HG03378 (cell line): ENCODE results near the gene SLC14A1.

Experiments
- ATAC-seq: cut with Tn5 transposase; IDR thresholded peaks from one replicate; pipeline ENCODE4 v1.9.1; 2021; ENCODE audit warnings: mild to moderate bottlenecking, moderate library complexity; ENCODE audit not compliant: unreplicated experiment

The SLC14A1 gene

DNA sequence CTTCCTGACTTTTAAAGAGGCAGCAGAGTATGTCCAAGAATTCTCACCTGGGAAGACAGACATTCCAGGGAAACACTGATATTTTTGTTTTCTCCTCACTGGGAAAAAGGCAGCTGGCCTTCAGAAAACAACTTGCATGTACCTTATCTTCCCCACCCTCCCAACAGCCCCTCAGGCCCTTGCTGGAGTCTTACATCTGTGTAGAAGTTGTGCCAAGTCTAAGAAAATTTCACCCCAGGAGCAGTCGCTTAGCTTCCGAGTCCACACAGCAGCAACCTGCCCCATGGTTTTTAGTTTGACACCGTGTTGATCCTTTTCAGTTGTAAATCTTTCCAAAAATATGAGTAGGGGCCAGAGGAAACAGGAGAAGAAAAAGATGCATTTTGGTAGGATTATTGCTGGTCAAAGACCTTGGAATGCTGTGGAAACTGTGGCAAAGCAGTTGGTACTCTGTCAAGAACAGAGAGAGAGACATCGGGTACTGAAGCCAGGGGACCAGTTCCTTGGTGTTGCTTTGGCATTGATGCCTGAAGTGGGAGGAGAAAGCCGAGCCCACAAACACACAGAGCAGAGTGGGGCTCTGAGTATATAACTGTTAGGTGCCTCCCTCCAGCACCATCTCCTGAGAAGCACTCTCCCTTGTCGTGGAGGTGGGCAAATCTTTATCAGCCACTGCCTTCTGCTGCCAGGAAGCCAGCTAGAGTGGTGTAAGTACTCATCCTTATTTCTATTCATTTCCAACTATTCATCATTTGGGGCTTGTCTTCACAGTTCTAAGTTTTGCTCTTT, at the start of gene SLC14A1:
Gene SLC14A1, plus strand, starts transcription at position 615 of the 789 bp plus-strand sequence. CDS start 6,140 bp downstream, outside the sequence.
- no peak for ATAC-seq

DNA sequence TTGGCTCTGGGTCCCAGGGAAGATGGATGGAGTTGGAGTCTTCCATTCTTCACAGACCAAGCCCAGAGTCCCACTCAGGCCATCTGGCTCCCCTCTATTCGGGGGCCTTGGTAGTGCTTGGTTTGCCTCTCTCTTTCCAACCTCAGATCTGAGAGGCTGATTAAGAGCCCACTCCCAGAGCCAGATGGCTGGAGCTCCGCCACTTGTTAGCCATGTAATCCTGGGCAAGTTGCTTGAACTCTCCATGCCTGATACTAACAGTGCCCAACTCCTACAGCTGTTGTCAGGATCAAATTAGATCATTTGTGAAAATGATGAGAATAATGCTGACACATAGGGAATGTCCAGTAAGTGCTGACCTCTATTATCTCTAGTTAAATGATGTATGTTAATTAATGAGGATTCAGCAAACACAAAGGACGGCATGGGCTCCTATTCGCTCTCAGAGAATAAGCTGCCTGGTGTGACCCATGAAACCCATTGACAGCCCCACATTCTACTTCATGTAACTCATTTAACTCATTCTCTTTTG, 46.6 kb upstream of the SLC14A1 start:
- ATAC-seq: no peak

DNA sequence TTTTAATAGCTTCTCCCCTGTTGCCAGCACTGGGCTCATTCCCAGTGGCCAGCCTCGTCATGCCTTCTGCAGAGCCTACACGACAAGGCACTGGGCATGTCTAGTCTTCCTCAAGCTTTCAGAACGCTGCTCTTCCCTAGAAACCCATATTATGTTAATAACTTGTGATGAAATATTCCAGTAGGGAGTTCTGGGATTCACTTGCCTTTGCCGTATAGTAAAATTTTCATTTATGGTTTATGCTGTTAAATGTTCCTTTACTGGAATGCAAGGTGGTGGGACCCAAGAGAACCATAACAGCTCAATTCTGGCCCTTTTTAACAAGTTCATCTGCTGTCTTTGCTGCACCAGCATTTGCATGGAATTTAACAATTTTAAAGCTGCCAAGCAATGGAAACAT, 45.5 kb upstream of the SLC14A1 start:
- no peak for ATAC-seq

DNA sequence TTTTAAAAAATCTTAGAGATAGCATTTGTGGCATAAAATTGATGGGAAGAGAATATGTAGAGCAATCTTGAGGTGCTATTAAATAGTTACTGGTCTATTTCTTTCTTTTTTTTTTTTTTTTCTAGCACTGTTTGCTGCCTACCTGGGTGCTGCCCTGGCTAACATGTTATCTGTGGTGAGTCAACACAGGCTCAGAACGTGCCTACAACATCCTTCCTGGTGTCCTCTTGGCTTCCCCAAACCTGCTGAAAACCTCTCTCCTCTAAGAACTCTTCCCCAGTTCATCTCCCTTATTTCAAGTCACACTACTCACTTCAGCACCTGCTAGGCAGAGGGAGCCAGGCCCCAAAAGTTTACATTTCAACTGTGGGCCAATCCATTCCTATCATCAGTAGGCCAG, 45.1 kb upstream of the SLC14A1 start:
- no peak for ATAC-seq

DNA sequence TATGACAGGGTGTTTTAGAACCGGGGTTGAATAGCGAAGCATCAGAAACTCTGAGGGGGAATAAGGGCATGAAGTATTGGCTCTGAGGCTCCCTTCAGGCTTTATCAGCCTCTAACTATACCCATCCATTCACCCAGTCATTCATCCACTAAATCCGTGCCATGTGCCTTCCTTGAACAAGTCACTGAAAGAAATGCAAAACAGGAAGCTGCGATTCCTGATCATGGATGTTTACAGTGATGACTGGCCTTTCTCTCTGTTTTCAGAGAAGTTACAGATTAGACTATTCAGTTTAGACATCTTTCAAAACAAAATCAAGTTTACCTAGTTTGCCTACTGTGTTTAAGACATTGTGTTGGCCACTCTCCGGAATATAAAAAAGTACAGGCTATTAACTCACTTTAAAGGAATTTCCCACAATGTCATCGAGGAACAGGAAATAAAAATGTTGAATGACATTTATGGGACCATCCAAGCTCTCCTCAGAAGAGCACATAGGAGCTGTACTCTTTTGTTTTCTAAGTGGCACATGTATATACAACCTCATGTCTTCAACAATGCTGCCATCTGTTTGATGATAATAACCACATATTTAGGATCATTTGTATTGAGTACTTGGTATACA, 43.8 kb upstream of the SLC14A1 start:
- ATAC-seq: no peak

DNA sequence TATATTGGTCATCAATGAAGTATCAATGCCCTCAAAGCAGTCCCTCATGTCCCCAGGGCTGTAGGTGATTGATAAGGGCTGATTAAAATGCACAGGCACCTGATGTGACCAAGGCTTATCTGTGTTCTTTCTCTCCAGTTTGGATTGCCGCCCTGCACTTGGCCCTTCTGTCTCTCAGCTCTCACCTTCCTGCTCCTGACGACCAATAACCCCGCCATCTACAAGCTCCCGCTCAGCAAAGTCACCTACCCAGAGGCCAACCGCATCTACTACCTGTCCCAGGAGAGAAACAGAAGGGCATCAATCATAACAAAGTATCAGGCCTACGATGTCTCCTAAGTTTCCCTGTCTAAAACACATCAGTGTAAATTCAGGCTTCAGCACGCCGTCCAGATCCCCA, 41.8 kb upstream of the SLC14A1 start:
- ATAC-seq: no peak

- ATAC-seq: no peak
These were observed 39.5 kb upstream of the SLC14A1 start for GRCh38 chr18:45684341-45685115.

DNA sequence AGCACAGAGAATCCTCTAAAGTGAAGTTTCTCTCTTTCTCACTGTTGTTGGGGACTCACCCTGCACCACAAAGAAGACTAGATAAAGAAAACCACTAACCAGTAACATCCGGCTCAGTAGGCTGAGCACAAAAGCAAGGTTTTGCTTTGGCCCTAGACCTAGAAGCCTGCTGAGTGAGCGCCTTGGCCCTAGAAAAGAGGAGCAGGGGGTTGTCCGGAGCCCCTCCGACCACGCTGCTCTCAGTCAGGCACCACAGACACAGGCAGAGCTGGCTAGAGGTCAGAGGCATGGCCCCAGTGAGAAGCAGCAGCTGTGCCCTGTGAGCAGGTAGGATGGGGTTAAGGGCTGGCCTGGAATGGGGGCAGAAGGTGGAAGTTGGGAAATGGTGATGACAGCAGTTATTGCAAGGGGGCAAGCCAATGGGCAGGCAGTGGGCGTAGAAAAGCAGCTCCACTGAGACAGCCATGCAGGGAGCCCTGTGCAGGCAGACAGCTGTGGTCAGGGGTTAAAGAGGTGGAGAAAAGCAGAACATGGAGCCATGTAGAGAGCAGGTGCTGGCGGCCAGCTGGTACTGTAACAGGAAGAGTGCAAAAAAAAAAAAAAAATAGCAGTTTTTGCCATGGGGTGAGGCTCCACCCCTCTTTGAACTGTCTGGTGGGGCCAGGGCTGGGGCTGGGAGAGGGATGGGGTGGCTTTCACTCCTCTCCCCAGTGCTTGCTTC, 36.9 kb upstream of the SLC14A1 start:
- peak; percentile 90 for ATAC-seq

DNA sequence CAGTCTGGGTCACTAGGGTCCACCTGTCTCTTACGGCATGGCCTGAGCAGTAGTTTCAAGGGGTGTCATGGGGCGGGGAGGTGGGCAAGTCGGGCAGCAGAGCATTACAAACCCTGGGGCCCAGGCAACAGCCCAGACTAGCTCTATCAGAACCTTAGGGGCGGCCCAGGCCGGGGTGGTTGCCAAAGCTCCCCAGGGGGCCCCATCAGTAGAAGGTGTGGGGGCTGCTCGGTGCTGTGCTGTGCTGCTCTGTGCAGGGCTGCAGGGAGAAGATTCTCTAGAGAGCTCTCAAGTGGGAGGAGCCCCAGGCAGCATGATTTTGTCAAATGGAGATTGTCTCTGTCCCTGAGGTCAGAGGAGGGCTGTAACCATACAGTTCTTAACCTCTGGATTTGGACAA, 36.4 kb upstream of the SLC14A1 start:
- peak; percentile 42 for ATAC-seq

GRCh38 chr18:45688113-45688512, 35.9 kb upstream of the SLC14A1 start:
- ATAC-seq: no peak

DNA sequence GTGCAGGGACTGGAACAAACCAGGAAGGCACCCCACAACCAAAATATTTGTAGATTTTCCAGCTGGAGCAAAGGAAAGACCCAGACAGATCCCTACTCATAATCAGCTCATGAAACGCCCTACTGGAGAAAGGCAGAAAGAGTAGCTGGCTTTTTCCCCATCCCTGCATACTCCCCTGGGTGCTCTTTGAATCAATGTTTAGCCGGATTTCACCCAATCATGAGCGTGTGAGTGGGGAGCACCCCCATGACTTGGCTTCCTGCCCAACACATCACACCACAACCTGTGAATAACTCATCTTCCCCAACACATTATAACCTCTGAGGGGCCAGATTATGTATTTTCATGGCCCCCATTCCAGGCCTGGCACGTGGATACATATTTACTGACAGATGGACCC, 35.1 kb upstream of the SLC14A1 start:
- ATAC-seq: peak; percentile 30

DNA sequence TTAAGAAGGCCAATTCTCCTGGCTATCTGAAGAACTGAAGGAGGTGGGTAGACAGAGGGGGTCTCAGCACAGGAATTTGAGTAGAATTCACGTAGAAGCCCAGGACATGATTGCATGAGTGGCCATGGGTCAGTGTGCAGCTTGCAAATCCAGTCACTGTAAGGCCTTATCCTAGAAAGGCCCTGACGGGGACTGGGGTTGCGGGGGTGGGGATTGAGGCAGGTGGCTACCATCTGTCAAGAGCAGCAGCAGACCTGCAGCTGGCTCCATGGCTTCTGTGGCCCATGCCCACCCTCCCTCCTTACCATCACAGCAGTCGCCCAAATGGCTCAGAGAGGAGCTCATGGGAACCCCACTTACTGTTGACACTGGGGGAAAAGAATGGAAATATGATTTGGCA, 34.6 kb upstream of the SLC14A1 start:
- ATAC-seq: no peak

DNA sequence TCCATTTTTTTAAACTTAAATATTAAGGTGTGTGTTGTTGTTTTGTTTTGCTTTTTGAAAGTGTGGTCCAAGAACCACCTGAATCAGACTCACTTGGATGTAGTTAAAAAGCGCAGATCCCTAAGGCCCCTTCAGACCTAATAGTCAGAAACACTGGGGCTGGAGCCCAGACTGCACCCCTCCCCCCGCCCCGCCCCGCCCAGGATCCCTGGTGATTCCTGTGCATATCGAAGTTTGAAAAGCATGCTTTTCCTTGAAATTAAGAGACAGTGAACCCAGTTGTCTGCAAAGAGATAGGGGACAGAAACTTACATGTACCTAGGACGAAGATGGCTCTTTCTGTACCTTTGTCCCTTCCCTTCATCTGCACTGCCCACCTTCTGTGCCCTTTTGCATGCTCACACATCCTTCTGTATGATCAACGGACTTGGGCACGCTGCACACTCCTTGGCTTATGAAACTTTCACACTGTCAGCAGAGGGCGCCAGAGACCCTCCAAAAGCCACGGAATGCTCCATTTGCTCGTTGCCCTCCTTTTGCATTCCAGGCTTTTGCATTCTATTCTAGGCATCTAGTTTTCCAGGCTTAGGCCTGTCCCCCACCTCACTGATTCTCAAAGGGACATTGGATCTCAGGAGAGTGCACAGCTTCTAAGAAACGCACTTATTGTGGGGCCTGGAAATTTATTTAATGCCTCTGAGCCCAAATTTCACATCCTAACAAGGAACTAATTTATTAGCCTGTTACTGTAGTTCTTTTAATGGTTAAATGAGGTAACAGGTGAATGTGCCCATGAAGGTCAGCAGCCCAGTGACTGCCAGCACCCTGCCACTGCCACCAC, 32.8 kb upstream of the SLC14A1 start:
- ATAC-seq: no peak

- ATAC-seq: no peak
These were observed 32.2 kb upstream of the SLC14A1 start for GRCh38 chr18:45691816-45692179.

- ATAC-seq: no peak
These were observed 21.2 kb upstream of the SLC14A1 start for GRCh38 chr18:45702708-45703265.

DNA sequence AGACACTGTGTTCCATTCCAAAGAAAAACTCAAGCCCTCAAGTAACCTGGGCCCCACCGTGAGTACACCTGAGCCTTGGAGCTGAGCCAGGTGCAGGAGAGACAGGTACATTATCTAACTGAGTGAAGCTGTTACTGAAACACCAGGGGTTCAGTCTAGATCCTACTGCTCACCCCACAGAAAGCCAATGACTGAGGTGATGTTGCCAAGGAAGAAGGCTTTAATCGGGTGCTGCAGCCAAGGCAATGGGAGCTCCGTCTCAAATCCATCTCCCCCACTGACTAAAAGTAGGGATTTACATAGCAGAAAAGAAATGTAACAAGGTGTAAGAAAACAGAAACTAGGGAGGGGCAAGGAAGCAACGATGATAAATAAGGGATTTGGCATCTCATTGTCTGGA, 15.2 kb upstream of the SLC14A1 start:
- ATAC-seq: no peak

DNA sequence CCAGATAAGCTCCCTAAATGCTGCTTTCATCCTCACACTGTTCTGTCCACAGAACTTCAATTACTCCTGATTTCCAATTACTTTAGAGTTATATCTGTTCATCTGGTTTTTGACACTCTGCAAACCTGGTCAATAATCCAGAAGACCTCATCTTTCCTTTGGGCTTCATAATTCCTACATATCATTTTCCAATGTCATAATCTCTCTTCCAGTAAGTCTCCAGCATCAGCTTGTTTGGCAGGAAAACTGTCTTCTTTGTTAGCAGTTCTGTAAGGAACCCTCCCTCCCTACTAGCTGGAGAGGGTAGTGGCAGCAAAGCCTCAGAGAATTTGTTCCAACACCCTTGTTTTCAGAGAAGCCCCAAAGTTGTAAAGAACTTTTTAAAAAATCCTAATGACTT, 11.9 kb upstream of the SLC14A1 start:
- ATAC-seq: no peak

- ATAC-seq: no peak
These were observed 10.7 kb upstream of the SLC14A1 start for GRCh38 chr18:45713239-45713638.

GRCh38 chr18:45715212-45715780, 8.7 kb upstream of the SLC14A1 start:
- no peak for ATAC-seq
